NK-92 treated with Interleukin-12 subunit alpha and Interleukin-12 subunit beta, amount 100 ng/mL, for 24 hours (cell line): ENCODE data around the gene DNAH1.
A peak's percentile ranks its signal among the peaks of the same experiment; 100 is the strongest.

Experiments
- DNase-seq: peaks from one replicate; lab custom pipeline; 2025; lab: John Stamatoyannopoulos, UW

Gene DNAH1

DNA sequence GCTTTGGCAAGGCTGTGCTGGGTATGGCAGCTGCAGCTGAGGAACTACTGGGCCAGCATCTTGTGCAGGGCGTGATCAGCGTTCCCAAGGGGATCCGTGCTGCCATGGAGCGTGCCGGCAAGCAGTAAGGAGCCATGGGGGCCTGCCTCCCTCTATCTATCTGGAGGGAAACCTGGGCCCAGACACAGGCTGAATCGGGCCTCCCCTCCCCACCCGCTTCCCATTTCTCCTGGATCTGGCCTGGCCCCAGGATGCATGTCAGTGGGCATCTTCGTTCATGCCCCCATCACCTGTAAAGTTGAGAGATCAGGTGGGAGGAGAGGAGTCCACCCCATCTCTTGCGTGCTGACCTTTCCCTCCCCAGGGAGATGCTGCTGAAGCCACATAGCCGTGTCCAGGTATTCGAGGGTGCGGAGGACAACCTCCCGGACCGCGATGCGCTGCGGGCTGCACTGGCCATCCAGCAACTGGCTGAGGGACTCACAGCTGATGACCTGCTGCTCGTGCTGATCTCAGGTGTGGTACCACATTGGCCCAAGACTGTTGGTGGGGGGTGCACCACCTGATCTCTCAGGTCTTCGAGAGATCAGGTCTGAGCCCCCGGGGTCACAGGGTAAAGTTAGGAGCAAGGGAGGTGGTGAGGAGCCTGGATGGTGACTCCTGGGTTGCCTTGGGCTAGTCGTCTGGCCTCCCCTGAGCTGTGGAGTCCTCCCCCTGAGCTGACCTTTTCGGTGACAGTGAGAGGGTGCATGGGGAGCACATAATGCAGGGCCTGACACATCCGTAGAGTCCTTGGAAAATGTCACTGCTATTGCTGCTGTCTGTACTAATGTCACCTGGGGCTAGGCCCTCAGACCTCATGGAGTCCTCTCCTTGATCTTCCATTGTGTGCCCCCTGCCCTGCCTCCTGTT lies 25.3 kb upstream of the DNAH1 start:
- no peak for DNase-seq

DNA sequence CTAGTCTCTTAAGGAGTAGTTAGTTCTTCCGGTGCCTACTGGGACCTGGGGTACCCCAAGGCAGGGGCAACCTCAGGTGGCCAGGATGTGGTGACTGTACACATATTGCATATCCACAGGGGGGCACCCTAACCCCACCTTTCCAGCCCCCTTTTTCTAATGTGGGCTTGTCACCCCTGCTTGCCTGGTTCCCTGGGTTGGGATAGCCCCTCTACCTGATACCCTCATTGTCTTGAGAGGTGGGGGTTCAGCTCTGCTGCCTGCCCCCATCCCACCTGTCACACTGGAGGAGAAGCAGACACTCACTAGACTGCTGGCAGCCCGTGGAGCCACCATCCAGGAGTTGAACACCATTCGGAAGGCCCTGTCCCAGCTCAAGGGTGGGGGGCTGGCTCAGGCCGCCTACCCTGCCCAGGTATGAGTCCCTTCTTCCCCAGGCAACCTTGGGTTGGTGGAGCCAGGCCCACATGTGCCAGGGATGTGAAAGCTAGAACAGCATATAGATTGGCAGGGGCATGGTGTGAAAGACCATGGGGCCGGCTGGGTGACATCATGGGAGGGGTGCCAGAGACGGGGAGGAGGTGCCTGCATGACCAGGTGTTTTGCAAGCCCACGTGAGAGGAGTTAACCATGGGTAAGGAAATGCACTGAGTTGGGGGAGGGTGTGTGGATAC lies 24.5 kb upstream of the DNAH1 start:
- peak; percentile 11 for DNase-seq

DNA sequence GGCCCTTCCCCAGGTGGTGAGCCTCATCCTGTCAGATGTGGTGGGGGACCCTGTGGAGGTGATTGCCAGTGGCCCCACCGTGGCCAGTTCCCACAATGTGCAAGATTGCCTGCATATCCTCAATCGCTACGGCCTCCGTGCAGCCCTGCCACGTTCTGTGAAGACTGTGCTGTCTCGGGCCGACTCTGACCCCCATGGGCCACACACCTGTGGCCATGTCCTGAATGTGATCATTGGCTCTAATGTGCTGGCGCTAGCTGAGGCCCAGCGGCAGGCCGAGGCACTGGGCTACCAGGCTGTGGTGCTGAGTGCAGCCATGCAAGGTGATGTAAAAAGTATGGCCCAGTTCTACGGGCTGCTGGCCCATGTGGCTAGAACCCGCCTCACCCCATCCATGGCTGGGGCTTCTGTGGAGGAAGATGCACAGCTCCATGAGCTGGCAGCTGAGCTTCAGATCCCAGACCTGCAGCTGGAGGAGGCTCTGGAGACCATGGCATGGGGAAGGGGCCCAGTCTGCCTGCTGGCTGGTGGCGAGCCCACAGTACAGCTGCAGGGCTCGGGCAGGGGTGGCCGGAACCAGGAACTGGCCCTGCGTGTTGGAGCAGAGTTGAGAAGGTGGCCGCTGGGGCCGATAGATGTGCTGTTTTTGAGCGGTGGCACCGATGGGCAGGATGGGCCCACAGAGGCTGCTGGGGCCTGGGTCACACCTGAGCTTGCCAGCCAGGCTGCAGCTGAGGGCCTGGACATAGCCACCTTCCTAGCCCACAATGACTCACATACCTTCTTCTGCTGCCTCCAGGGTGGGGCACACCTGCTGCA lies 23.7 kb upstream of the DNAH1 start:
- DNase-seq: no peak

DNA sequence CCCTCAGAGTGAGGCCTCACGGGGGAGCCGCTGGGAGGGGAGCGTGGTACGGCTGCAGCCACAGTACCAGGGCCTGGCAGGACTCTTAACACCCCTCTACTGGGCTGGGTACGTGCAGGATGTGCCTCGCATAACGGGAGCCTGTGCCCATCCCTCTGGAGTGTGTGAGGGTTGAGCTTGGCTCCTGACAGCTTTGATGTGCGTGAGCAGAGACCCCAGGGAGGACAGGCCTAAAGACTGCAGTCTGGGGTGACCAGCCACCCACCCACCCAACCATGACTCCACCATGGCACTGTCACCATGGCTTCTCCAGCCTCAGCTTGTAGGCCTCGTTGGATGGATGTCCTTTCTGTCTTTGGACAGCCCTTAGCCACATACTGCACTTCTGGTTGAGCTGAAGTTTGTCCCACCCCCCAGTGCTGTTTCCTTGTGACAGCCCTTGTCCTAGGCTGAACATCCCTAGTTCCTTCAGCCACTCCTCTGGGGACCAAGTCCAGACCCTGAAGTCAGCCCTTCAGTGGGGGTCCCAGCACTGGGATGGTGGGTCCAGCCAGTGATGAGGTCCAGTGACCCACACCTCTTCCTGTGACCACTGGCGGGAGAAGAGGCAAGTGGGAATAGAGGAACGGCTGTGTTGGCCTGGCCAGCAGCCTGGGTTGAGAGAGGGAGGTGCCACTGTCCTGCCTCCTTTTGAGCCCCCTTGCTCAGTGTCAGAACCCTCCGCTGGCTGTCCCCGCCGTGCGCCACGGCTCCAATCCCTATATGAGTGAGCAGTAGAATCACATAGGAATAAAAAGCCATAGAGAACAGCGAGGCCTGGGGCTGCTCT lies 22.4 kb upstream of the DNAH1 start:
- no peak for DNase-seq

DNA sequence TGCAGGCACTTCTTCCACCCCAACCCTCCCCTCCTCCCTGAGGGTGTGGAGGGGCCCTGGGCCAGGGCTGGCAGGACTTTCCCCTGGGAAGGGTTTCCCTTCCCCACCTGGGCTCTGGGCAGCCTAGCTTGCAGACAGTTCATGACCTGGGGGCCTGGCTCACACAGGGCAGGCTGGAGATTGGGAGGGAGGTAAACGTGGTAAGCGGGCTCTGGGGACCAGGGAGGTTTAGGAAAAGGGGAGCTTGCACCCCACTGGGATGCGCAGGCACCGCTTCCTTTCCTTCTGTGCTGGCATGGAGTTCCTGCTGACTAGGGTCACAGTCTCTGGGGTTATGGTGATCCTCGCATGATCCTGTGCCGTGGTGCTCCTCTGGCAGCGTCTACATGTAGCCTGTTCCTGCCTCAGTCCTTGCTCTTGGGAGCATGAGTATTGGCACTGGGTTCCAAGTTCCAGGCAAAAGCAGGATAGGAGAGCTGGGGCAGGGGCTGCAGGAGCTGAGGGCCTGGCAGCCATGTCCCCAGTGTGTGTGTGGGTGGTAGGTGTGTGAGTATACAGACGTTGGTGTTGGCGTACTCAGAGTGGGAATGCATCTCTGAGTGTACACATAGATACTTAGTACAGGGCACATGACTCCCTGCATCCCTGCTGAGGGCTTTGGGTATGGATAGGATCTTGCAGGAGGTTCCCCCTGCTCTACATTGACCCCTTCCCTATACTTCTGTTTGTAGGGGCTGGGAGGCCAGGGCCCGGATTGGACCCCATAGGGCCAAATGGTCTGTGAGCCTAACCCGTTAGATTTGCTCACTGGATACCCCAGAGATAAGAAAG lies 21.6 kb upstream of the DNAH1 start:
- DNase-seq: no peak

DNA sequence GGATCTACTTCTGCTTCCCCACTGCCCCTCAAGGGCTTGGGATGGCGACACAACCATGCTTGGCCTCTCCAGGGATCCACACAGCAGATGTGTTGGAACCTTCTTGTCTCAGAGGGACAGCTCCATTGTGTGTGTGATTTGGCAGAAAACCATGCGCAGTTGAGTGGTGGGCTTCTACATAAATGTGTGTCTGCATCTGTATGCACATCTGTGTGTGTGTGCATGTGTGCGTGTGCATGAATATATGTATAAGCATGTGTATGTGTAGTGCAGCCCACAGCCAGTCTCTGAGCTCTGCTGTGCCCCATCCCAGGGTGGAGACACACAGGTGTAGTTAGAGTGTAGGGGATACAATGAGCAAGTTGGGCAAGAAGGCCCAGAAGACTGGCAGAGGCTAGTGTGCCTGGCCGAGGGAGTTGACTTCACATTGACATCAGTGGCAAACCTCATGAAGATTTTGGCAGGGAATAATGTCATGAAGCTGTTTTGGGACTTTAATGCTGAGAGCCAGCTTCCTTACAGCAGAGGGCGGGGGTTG lies 20.4 kb upstream of the DNAH1 start:
- no peak for DNase-seq

DNA sequence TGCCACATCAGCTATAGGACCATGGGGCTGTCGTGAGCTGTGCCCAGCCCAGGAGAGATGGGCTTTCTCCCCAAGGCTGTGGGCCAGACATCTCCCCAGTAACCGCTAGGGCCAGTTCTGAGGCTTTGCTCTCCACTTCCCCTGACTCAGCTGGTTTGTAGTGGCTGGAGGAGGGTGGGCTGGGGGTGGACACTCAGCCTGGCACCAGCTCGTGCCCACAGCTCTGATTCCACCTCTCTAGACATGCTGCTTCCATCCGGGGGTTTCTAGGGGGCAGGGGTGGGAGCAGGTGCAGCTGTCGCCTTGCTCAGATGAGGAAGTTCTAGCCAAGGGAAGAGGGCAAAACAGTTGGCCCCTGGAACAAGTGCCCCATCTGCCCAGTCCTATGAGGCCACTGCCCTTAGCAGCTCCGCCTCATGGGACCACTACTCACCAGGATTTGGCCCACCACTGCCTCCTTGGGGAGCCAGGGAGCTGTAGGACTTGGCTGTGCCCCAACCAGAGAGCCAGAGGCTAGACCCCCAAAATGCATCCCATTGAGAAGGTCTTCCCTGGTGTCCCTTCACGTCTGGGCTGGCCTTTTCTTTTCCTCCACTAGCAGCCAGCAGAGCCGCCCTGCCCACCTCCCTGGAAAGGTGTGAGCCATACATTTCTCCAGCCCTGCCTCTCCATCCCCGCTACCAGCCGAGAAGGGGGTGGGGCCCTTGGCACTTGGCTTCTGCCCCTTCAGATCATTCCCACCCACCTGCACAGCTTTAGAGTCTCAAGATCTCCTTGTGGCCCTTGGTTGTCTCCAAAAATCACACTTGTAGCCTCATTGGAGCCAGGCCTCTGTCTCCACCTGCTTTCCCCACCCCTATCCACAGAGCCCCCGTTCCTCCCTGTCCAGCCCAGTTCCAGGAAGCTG lies 18.6 kb upstream of the DNAH1 start:
- DNase-seq: no peak

DNA sequence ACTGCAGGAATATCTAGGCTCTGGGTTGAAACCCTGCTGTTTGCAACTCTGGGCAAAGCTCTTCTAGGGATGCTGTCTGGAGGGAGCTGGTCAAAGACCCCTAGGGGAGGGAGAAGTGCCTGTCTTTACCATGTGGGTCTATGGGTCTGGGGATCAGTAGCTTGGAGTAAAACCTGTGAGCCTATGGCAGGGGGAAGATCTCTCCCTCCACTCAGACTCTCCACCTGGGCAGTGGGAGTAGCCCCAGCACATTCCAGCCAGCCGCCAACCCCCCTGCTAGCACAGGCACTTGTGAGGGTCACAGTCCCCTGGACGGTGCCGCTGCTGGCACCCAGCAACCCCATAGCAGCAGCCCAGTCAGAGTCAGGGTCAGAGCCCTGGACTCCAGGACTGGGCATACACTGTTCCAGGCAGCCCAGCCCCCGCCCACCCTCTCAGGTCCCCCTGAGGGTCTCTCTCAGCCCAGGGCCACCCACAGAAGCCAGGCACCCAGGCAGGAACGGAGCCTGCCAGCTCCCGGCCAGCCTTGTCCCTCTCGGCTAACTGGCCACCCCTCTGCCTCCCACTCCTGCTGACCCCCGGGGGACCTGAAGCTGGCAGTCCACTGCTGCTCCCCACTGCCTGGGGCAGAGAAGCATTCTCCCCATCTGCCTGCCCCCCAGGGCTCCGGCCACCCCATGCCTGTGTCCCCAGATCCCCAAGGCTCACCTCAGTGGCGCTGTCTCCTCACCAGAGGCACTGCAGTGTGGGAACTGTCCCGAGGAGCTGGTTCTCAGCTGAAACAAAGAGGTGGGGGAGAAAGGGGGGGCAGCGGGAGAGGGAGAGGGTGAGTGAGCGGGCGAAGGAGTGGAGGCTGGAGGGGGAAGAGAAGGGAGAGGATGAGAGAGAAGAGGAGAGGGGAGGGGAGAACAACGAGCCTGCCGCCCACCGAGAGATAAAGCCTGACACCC lies 17.7 kb upstream of the DNAH1 start:
- no peak for DNase-seq

DNA sequence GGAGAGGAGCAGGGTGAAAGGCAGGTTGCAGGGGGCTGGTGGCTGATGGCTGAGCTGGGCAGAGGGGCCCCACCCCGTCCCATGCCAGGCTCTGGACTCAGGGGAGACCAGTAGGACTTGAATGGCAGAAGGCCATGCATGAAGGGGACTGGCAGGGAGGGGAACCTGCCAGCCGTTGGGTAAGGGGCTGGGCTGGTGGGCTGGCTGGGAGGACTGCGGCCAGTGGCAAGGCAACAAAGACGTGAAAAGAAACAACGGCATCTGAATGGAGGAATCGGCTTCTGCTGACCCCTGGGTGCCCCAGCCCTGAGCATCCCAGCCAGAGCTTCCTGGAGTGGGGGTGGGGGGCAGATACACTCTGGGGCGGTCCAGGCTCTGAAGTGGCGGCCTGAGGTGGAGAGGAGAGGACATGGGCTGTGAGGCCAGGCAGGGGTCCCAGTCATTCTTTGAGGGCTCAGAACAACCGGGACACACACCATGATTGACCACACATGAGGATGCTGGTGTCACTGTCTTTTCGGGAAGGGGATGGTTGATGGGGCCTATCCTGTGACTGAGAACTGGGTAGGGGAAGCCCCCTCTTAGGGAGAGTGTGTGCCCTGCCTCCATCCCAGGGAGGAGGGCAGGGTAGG lies 16.8 kb upstream of the DNAH1 start:
- DNase-seq: no peak

DNA sequence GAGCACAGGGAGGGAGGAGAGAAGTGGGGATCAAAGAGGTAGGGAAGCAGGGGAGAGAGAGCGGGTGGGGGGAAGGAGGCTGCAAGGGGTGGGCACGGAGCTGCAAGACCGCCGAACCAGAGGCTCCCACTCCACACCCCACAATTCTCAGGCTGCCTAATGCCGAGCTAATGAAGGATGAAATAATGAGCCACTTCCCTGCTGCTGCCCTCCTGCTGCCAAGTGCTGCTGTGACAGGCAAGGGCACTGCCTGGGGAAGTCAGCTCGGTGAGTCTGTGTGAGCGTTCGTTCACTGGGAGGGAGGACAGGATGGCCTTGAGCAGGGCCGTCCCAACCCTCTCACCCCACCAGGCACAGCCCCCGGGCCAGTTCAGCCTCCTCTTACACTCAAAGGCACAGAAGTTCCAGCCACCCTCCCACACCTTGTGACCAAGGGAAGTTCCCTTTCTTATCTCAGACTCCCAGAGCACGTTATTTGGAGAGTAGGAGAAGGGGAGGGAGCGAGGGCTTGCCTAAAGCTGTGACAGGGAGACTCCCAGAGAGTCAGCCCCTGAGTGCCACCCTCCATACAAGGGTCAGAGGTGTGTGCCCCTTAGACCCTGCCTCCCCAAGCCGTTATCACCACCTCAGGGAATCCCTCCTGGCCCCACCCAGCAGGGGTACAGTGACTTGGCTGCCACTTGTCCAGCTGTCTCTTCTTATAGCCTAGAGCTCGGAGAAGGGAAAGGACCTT lies 16.1 kb upstream of the DNAH1 start:
- no peak for DNase-seq

DNA sequence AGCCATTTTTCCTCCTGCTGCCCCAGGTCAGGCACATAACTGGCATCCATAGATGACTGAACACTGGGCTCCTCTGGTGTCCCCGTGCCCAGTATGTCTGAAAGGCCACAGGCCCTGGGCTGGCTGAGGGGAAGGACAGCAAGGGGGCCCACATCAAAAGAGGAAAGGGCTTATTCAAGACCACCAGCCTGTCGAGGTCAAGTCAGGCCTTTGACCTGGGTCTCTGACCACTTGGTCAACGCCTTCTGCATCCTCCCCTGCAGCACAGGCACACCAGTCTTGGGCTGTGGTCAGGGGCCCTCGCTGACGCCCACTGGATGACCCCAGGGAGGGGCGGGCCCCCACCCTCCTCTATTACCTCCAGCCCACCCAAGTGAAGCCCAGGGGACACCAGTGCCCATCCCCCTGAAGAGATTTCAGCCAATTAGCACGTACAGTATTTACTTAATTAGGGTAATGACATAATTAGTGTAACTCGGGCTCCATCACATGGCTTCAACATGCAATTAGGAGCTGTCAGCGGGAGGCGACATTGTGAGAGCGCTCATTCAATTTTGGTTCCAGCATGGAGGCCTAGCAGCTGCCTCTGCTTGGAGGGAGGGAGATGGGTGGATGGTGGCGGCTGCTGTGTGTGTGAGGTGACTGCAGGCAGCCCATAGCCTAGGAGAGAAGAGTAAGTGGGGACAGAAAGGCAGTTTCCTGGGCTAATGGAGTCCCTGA lies 13.5 kb upstream of the DNAH1 start:
- no peak for DNase-seq

DNA sequence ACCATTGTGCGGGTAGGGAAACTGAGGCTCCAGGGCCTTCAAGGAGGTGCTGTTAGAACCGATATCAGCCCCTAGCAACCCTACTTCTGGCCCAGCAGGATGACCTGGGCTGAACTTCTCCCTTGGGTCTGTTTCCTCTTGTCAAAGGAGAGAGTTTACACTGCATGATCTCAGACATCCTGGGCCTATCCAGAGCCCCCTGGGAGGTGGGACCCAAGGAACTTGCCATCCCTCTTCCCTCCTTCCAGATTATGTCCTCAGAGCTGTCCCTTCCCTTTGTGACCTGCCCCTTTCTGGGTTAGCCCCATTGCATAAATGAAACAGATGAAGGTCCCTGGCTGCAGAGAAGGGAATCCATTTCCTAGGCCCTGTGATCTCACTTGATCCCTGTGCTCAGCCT lies 12.3 kb upstream of the DNAH1 start:
- no peak for DNase-seq

DNA sequence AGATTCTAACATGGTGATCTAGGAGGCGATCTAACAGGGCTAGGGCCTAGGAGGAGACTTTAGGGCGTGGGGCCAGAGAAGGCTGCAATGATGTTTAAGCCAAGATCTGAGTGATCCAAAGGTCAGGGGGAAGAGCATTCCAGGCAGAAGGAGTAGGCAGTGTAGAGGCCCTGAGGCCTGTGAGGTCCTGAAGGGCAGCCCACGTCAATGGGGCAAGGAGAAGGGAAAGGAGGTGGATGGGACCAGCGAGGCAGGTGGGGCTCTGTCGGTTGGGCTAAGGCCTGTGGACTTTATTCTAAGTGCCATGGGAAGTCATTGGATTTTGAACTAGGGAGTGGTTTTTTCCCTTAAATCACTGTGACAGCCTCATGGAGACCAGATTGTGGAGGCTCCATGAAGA lies 10.2 kb upstream of the DNAH1 start:
- no peak for DNase-seq

DNA sequence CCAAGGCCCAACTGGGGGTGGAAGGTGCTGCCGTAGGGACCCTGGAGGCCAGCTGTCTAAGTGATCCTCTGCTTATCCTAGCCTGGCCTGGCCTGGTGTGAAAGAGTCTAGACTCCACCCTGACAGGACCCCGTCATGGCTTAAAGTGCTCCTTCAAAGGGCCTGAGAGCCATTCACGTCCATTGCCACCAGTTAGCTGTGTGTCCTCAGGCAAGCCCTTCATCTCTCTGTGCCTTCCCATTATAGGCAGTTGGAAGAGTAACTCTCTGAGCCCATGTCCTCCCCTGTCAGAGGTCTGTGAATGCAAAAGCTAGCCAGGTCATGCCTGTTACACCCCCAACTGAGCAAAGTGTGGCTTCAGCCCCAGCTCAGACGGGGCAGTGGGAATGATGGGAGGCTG lies 9.1 kb upstream of the DNAH1 start:
- no peak for DNase-seq

DNA sequence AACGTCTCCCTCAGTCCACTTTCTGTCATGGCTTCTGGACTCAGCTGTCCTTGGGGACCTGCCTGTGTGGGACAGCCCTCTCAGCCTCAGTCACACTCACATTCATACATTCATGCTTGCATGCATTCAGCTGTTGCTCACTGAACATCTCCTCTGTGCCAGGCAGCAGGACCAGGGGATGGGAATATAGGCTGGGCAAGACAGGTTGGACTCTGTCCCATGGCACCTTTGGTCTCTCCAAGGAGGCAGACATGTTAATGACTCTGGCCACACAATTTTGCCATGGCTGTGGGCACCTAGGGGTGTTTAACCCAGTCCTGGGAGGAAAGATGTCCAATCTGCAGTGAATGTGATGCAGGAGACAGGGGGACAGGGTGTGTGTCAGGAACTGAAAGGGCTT lies 7.8 kb upstream of the DNAH1 start:
- DNase-seq: no peak

DNA sequence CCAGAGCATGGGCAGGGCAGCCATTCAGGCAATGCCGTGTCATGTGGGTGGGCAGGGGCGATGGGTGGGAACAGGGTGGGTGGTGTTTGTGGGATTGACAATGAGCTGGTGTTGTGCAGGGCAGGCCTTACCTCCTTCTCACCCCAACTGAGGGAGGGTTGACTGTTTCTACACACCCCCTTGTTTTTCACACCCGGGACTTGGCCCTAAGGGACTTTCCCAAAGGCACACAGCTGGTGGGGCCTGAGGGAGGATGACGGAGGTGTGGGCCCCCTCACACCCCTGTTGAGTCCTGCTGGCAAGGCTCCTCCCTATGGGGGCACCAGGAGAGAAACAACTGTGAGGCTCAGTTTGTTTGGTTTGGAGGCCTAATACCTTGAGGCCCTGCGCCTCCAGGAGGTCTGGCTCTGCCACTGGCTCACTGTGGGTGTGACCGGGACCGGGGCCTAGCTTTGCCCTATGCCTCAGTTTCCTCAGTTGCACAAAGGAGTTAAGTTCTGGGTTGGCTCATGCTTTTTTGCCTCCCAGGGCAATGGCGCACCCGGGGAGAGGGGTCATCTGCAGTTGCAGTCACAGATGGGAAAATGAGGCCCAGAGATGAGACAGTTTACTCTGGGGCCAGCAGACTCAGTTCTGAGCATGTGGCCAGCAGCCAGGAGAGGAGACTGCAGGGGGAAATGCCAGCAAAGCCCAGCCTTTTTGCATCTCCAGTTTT lies 5.1 kb upstream of the DNAH1 start:
- DNase-seq: peak; percentile 62
